Breast epithelium (tissue), 4 donors: Measurements from ENCODE around the gene CUBN. TPM values are rescaled to one million over a fixed set of nuclear protein-coding genes. Genes with fewer than 3 reads are reported as not detected.

Experiments used
- DNase-seq, 2 donors: peaks; one replicate each; pipeline ENCODE4 v3.0.0-alpha.2; 2019; ENCODE audit warnings: low spot score in 2 of 2
- H3K27ac ChIP-seq, 2 donors: fragments of 200-600 bp; sonication (generic) in 1 of 2; one replicate each; pipeline ENCODE4 v1.5.1; 2016 to 2019; ENCODE audit warnings: mild to moderate bottlenecking in 1 of 2
- H3K27me3 ChIP-seq, 2 donors: fragments of 200-600 bp; sonication (generic) in 1 of 2; one replicate each; pipeline versions ENCODE4 v1.5.1 to v1.6.0; 2017 to 2019; ENCODE audit warnings: control low read depth in 1 of 2, mild to moderate bottlenecking in 1 of 2
- H3K36me3 ChIP-seq: fragments of 200-600 bp; one replicate; pipeline ENCODE4 v1.5.1; 2019
- H3K4me1 ChIP-seq, 2 donors: fragments of 200-600 bp; sonication (generic); one replicate each; pipeline ENCODE4 v1.5.1; 2016 to 2019; ENCODE audit warnings: control low read depth in 1 of 2
- H3K4me3 ChIP-seq, 3 donors: fragments of 200-600 bp; sonication (generic); 1 replicate in 2 of 3; 2 replicates in 1 of 3; pipeline ENCODE4 v1.5.1; 2016 to 2019; ENCODE audit warnings: mild to moderate bottlenecking in 3 of 3, moderate library complexity in 2 of 3
- H3K9me3 ChIP-seq, 2 donors: fragments of 200-600 bp; sonication (generic) in 1 of 2; one replicate each; pipeline ENCODE4 v1.5.1; 2016 to 2019; ENCODE audit warnings: control low read depth in 1 of 2
- POLR2A ChIP-seq: fragments of 450-650 bp; IDR thresholded peaks from one replicate; pipeline ENCODE4 v1.6.1; 2016; ENCODE audit warnings: antibody characterized with exemption, mild to moderate bottlenecking, moderate library complexity
- POLR2AphosphoS5 ChIP-seq, 3 donors: sonication (generic); formaldehyde crosslinking; IDR thresholded peaks; one replicate each; pipeline ENCODE4 v1.6.1; 2017; ENCODE audit warnings: antibody characterized with exemption in 3 of 3
- intact Hi-C: fragments of 100-400 bp; cut with DNase I; formaldehyde crosslinking; loops from one replicate; pipeline ENCODE4 v1.15.1; 2023; ENCODE audit warnings: low total_unique reads
- total RNA-seq, 3 donors: library from RNA; depleted of rRNA; stranded (reverse); fragments of >200 nt; gene quantifications; one replicate each; pipeline ENCODE4 v1.1.0, GENCODE V29; 2016
- TF ChIP-seq, protein P1 (sequence below), 3 donors: fragments of 450-650 bp; IDR thresholded peaks; one replicate each; pipeline ENCODE4 v1.5.1; 2016 to 2017; ENCODE audit warnings: antibody characterized with exemption in 3 of 3, mild to moderate bottlenecking in 3 of 3, moderate library complexity in 3 of 3

Gene CUBN
- total RNA-seq, 3 donors from 2014 or later: 1.6 to 5.7 (median 5.0) TPM

DNA sequence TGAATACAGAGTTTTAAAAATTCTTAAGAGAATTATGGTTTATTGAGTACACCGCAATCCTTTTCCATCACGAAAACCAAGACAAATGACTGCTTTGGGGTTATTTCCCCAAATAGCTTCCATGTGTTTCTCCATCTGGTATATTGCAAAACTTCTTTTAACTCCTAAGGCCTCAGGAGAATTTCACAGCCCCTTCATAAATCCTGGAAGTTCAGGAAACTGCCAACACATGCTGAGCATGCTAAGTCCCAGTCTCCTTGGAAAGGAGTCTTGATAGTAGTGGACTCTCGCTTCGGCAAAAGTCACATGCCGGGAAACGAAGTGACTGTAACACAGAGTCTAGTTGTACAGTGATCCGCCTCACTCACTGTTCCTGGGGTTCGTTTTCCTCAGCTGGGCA is 224.3 kb downstream of the CUBN start:
- no peak for DNase-seq

GRCh38 chr10:16904639-16905061 is 225.0 kb downstream of the CUBN start:
- H3K9me3 ChIP-seq: no peaks in the 10 kb centered on the region
- no peaks in the 10 kb centered on the region for H3K4me1 ChIP-seq
- H3K4me3 ChIP-seq: no peak overlapping the region
- no peak for DNase-seq
- intact Hi-C loops: no loop called here
- H3K36me3 ChIP-seq: no peaks in the 10 kb centered on the region
- H3K27ac ChIP-seq: no peak overlapping the region
- TF ChIP-seq, protein P1, sequence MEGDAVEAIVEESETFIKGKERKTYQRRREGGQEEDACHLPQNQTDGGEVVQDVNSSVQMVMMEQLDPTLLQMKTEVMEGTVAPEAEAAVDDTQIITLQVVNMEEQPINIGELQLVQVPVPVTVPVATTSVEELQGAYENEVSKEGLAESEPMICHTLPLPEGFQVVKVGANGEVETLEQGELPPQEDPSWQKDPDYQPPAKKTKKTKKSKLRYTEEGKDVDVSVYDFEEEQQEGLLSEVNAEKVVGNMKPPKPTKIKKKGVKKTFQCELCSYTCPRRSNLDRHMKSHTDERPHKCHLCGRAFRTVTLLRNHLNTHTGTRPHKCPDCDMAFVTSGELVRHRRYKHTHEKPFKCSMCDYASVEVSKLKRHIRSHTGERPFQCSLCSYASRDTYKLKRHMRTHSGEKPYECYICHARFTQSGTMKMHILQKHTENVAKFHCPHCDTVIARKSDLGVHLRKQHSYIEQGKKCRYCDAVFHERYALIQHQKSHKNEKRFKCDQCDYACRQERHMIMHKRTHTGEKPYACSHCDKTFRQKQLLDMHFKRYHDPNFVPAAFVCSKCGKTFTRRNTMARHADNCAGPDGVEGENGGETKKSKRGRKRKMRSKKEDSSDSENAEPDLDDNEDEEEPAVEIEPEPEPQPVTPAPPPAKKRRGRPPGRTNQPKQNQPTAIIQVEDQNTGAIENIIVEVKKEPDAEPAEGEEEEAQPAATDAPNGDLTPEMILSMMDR (IDR thresholded peaks at IDR 0.05): no peak
- TF ChIP-seq POLR2A: no peak
- TF ChIP-seq POLR2AphosphoS5 (IDR thresholded peaks at IDR 0.05): no peak
- no peaks in the 10 kb centered on the region for H3K27me3 ChIP-seq

More for the DNA sequence above, 224.3 kb downstream of the CUBN start:
- no peak overlapping the region for H3K4me3 ChIP-seq
- H3K4me1 ChIP-seq: no peaks in the 10 kb centered on the region
- no peaks in the 10 kb centered on the region for H3K36me3 ChIP-seq
- TF ChIP-seq, protein P1 (IDR thresholded peaks at IDR 0.05): no peak
- TF ChIP-seq POLR2AphosphoS5 (IDR thresholded peaks at IDR 0.05) (peak in 2 of 3 donors; percentile 46 to 89), POLR2A (no peak)
- H3K9me3 ChIP-seq: no peaks in the 10 kb centered on the region
- H3K27ac ChIP-seq: no peak overlapping the region
- intact Hi-C loops: no loop called here
- H3K27me3 ChIP-seq: no peaks in the 10 kb centered on the region

DNA sequence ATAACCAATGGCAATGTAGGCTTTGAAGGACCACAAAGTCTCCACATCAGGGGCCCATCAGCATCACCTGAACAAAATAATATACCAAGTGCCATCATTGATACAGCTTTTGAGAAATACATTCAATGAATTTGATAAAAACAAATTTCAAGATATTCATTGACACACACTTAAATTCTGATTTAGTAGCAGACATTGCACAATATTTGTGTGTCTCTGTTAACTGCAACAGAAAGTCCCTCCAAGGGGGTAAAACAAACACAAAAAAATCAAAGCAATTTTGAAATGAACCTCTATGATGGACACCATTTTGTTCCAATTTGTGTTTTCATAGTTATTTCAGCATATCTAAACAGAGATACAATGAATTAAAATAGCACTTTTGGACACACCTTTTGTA is 225.6 kb downstream of the CUBN start:
- H3K4me3 ChIP-seq: no peak overlapping the region
- H3K27ac ChIP-seq: no peak overlapping the region
- DNase-seq: no peak
- H3K9me3 ChIP-seq: no peaks in the 10 kb centered on the region
- no peaks in the 10 kb centered on the region for H3K4me1 ChIP-seq
- no peaks in the 10 kb centered on the region for H3K27me3 ChIP-seq
- no peaks in the 10 kb centered on the region for H3K36me3 ChIP-seq
- intact Hi-C loops: no loop called here
- TF ChIP-seq POLR2AphosphoS5 (IDR thresholded peaks at IDR 0.05) (no peak), POLR2A (no peak)
- TF ChIP-seq, protein P1 (IDR thresholded peaks at IDR 0.05): no peak

- intact Hi-C loops: no loop called here
- TF ChIP-seq, protein P1 (IDR thresholded peaks at IDR 0.05): no peak
- TF ChIP-seq POLR2AphosphoS5 (IDR thresholded peaks at IDR 0.05) (no peak), POLR2A (no peak)
- no peaks in the 10 kb centered on the region for H3K27me3 ChIP-seq
These were observed 227.0 kb downstream of the CUBN start for GRCh38 chr10:16902606-16903005.

GRCh38 chr10:16901106-16901505 is 228.5 kb downstream of the CUBN start:
- no peak for TF ChIP-seq POLR2AphosphoS5 (IDR thresholded peaks at IDR 0.05)
- no peak for TF ChIP-seq POLR2A
- TF ChIP-seq, protein P1 (IDR thresholded peaks at IDR 0.05): no peak

More at GRCh38 chr10:16902606-16903005, 227.0 kb downstream of the CUBN start:
- DNase-seq: no peak
- Histone ChIP-seq H3K4me1 (no peaks in the 10 kb centered on the region), H3K36me3 (no peaks in the 10 kb centered on the region), H3K27ac (no peak overlapping the region), H3K4me3 (no peak overlapping the region), H3K9me3 (no peaks in the 10 kb centered on the region)

More at GRCh38 chr10:16901106-16901505, 228.5 kb downstream of the CUBN start:
- Histone ChIP-seq H3K4me3 (no peak overlapping the region), H3K9me3 (no peaks in the 10 kb centered on the region), H3K4me1 (no peaks in the 10 kb centered on the region), H3K27ac (no peak overlapping the region), H3K36me3 (no peaks in the 10 kb centered on the region), H3K27me3 (no peaks in the 10 kb centered on the region)
- intact Hi-C loops: no loop called here
- DNase-seq: no peak
